Activated T-cell treated with anti-CD3 and anti-CD28 coated beads for 24 hours (primary cell): ENCODE data around the gene REPIN1.

Source experiments
- DNase-seq: peaks from one replicate; pipeline ENCODE4 v3.0.0-alpha.2; 2020; ENCODE audit warnings: low read depth

Gene REPIN1

DNA sequence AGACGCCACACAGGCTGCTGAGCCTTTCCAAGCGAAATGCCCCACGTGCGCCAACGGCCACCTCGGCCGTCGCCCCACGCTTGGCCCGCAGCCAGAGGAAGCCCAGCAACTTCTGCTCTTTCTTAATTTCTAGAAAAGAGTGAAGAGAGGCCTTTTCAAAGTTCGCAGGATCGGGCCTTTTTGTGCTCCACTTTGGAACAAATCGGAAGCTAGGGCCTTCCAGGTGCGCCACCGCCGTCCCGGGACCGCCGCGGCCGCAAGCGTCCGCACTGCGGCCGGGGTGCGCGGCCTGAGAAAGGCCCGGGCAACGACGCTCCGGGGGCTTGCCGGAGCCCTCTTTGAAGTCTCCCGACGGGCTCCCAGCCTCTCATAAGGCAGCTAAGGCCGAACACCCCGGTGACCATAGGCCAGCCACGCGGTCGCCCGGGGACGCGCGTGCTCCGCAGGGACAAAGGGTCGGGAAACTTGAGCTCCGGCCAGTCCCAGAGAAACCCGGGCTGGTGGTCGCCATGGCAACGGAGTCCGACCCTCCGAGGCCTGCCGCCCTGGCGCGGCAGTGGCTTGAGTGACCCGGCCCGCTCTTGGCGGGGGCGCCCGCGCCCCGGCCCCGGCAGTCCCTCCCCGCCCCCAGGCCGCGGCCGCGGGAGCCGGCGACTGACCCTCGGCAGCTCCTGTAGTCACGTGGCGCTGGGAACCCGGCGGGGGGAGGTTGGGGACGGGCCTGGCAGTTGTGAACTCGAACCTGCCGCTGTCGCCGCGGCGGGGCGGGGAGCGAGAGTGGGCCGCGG is at the start of gene REPIN1:
TSS of gene REPIN1 (plus strand) at position 727 of the 788 bp plus-strand sequence. CDS start 890 bp downstream, outside the sequence.
- peak; percentile 70 for DNase-seq

DNA sequence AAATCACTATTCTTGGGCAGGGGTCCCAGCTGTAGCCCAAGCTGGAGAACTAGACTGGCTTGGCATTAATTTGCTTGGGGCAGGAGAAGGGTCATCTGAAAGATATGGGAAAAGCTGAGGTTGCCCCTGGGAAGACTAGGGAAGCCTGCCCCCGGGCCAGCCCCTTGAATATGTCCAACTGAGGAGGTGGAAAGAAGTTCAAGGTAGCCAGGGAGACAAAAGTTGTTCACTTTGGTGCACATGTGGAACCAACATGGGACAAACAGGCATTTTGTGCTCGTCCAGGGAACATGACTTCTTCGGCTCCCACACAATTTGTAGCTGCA is 46.9 kb upstream of the REPIN1 start:
- no peak for DNase-seq

DNA sequence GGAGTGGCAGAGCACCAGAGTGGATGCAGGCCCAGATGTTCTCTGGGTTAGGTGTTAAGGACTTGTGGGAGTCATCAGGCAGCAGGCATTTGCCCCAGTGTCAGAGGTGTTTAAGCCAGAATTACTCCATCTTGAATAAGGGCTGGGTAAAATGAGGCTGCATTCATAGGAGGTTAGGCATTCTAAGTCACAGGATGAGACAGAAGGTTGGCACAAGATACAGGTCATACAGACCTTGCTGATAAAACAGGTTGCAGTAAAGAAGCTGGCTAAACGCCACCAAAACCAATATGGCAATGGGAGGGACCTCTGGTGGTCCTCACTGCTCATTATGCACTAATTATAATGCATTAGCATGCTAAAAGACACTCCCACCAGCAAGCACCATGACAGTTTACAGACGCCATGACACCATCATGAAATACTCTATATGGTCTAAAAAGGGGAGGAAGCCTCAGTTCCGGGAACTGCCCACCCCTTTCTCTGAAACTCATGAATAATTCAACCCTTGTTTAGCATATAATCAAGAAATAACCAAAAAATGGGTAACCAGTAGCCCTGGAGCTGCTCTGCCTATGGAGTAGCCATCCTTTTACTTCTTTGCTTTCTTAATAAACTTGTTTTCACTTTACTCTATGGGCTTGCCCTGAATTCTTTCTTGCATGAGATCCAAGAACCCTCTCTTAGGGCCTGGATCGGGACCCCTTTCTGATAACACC is 46.3 kb upstream of the REPIN1 start:
- DNase-seq: peak; percentile 39

DNA sequence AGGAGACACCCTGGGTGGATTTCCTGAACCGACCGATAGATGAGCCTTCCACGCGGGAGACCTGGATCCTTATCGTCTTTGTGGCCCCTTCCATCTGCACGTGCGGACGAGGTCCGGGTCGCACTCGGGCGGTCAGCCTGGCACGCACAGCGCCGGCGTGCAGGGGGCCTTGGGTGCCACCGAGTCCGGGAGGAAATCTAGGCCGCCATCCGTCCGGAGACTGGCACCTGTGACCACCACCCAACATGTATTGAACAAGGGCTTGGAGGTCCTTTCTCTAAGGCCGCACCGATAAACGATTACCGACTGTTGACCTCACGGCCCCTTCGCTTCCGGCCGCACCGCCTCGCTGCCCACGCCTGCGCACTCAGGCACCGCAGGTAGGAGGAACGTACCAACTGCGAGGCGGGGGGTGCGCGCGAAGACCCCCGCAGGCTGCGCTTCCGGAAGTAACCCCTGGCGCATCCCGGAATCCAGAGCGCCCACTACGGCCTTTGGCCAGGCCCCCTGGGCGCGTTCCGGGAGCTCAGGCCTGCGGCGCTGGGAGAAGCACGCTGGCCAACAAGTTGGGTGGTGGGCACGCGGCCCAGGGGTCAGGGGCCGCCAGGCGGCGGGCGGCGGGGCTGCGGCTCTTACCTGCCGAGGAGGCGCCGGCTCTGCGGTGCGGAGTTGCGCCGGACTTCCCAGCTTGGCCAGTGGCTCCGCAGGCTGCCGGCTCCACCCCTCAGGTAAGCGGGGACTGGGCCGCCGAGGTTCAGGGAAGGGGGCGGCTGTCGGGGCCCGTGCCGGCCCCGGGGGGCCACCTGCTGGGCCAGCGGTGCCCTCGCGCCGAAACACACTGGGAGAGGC is 45.6 kb upstream of the REPIN1 start, which contains the start of the genes ACTR3C and LRRC61:
TSS of gene ACTR3C (minus strand) at position 713 of the 849 bp plus-strand sequence. CDS start 28,249 bp downstream, outside the sequence.
TSS of gene LRRC61 (plus strand) at position 523 of the 849 bp plus-strand sequence. CDS start 13,507 bp downstream, outside the sequence.
- peak; percentile 61 for DNase-seq

DNA sequence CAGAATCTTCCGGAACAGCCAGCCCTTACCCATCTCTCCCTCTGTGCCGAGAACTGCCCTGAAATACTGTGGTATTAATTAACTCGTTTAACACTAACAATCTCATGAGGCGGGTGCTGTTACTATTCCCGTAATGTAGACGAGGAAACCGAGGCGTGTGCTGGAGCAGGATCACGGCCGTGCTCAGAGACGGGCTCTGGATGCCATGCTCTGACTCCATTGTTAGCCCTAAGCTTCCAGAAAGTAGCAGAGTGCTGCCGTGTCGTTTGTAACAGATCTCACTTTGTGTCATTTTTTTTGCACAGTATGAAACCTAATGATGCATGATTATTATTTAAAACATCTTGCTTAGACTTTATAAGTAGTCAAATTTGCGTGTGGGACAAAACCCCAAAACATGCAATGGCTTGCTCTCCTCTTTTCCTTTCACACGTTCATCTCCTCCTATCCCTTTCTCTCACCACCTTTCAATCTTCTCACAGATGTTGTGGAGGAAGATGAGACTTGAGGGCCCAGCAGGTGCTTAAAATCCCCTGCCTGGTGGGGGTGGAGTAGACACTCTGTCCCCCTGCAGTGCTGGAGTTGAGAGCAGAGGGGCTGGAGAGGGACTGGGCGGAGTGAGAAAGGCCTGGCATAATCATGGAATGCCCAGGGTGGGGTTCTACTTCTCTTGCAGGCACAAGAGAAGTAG is 44.8 kb upstream of the REPIN1 start:
- DNase-seq: no peak

DNA sequence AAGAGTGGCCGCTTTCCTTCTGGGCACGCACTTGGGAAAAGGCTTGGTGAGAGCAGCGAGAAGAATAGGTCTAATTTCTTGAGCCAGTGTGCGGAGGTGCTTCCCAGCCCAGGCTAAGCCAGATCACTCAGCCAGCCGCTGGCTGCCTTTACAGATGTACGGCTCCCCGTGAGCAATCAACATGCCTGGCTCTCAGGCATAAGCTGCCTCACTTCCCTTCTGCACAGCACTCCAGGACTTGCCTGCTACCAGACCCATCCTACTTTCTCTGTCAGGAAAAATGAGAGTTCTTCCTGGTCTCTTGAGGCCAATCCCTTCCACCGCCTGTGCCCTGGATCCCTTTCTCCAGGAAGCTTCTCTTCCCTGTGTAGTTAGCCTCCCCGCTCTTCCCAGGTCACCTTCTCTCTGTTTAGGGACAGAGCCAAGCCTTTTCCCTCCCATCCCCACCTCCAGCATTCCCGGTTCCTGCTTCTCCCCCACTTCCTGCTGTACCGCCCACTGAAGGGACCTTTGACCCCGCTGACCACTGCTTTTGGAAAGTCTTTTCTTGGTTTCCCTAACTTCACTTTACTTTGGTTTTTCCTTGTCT is 44.2 kb upstream of the REPIN1 start:
- no peak for DNase-seq

DNA sequence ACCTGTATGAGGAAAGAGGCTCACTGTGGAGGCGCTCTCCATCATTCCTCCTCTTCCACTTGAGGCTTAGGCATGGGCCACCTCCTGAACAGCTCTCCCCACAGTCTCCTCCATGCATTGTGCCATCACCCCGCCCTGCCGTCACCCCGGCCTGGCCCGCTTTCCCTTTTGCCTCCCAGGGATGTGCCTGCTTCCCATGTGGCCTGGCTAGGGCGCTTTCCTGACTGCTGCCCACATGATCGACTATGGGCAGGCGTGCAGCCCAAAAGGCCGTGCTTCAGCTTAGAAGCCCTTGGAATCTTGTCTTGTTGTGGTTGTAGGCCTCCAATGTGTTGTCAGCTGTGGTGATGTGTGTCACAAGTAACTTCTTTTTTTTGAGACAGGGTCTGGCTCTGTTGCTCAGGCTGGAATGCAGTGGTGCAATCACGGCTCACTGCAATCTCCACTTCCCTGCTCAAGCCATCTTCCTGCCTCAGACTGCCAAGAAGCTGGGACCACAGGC is 43.5 kb upstream of the REPIN1 start:
- DNase-seq: no peak

DNA sequence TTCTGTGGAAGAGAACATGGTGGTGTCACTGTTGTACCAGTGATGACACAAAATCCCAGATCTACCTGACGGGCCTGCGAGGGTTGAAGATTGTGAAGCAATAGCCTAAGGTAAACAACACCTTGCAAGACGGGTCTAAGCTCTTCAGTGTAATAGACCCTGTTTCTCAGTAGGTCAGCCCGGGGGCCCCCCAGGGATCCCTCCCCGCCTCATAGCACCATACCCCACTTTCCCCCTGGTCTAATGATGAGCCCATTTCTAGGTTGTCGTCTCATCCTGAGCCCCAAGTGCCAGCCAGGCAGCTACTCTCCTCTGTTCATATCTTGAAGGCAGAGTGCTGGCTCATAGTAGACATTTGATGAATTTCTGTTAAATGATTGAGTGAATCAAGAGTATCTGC is 42.7 kb upstream of the REPIN1 start:
- DNase-seq: no peak

DNA sequence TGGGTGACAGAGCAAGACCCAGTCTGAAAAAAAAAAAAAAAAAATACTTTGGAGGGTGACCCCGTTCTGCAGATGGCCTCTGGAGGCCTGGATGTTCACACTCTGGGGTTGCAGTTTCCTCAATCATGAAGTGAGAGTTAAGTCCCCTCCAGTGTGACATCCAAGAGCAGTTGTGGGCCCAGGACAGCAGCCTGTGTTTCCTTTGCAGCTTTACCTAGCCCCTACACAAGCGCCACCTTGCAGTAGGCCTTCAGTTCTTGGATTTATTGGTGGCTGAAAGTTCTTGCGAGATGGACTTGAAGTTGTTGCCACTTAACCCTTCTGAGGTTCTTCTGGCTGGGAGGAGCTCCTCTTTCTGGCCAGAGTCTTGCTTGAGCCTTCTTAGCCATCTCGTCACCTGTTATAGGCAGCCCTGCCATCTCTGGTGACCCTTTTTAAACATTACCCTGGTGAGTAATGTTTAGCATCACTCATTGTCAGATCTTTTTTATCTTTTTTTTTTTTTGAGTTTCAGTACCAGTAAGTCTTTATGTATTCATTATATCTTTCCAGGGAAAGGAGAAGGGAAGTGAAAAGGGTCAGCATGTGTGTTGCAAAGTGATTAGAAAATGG is 41.9 kb upstream of the REPIN1 start:
- DNase-seq: no peak

DNA sequence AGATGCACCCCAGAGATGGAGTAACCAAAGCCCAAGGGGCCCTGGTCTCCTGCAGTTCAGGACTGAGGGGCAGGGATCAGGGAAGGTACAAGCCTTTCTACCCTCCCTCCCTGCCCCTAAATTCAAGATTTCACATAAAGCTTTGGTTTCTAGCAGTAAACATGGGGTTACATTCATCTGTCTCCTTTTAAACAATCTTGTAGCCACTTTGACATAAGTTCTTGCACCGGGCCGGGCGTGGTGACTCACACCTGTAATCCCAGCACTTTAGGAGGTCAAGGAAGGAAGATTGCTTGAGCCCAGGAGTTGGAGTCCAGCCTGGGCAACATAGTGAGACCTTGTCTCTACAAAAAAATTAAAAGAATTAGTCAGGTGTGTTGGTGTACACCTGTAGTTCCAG is 41.3 kb upstream of the REPIN1 start:
- DNase-seq: no peak

DNA sequence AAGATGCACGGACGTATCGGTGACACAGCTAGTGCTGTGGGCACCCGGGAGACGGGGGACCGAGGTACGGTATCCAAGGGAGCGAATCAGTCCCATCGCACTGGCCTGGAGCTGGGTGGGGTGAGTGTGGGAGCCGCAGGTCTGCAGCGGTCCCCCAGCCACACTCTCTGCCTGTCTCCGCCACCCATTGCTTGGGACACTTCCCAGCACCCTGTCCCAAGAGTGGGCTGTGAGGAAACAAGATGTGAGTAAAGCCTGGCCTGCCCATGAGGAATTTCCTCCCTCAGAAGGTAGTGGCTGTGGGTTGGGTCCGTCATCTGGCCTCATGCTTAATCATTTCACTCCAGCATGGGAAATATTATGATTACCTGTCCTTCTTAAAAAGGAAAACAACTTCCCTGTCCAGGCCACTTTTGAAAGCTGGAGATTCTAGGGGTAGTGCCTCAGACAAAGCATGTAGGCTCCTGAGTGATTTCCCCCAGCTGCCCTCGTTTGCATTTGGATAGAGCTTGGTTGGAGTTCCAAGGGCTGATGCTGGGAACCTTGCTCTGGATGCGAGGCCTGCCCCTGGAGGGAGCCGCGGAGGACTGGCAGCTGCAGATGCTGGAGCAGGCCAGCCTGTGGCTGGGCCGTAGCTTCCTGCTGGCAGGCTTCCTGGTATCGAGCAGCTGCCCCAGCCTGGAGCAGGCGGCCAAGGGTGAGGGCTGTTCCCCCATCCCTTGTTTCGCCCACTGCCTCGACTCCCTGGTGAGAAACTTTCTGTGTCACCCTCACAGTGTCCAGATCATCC is 39.1 kb upstream of the REPIN1 start:
- no peak for DNase-seq

DNA sequence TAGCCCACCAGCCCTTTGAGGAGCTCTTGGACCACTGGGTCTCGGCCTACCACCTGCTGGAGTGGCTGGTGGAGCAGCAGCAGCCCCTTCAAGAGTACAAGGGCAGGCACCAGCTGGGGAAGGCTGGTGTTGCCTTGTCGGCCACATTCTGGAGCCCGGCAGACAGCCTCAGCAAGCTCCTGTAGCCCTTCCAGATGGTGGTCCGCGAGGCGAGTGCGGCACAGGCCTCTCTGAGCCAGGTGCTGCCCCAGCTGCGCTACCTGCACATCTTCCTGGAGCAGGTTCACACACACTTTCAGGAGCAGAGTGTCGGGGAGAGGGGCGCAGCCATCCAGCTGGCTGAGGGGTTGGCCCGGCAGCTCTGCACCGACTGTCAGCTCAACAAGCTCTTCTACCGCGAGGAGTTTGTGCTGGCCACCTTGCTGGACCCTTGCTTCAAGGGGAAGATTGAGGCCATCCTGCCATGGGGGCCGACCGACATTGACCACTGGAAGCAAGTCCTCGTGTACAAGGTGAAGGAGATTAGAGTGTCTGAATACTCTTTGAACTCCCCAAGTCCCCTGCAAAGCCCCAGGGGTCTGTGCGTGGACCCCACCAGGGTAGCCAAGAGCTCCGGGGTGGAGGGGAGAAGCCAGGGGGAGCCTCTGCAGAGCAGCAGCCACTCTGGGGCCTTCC is 38.3 kb upstream of the REPIN1 start:
- no peak for DNase-seq

DNA sequence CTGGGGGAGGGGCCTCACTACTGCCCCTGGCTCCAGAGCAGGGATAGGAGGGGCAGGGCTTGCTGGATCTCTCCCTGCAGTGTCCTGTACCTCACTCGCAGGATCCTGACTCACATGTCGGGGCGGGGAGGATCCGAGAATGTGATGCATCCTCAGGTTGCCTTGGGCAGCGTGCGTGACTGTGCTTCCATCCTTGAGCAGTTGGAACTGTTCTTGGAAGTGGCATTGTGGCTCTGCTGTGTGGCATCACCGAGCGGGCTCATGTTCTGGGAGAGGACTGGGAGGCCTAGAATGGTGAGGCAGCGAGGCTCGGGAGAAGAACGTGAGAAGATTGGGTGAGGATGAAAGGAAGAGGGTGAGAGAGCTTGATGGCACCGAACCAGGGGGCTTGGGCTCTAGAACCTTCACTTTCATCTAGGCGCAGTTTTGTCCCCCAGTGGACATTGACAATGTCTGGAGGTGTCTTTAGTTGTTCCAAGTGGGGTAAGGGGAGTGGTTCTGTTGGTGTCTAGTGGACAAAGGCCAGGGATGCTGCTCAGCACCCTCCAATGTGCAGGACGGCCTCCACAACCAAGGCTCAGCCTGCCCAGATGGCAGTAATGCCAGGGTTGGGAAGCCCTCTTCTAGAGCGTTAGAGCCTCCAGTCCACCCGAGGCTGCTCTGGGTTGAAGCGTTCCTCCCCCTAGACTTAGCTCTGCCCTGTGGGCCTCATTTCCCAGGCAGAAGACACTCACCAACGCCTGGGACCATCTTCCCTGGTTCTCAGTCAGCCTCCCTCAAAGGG is 35.6 kb upstream of the REPIN1 start:
- no peak for DNase-seq

DNA sequence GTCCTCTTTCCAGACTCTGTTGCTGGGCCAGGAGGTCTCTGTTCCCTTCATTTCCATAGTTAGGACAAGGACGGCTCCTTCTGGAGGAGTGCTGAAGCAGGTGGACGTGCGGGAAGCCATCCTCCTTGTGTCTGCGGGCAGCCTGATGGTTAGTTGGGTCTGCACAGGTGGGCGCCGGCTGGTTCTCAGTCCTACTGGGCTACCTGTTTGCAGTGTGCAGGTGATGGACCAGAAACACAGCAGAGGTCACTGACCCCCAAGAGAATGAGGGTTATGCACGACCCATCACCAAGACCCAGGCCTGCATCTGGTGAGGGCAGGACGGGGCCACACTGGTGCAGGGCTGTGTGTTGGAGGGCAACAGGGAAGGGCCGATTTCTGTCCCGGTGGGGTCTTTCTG is 35.0 kb upstream of the REPIN1 start:
- DNase-seq: no peak

DNA sequence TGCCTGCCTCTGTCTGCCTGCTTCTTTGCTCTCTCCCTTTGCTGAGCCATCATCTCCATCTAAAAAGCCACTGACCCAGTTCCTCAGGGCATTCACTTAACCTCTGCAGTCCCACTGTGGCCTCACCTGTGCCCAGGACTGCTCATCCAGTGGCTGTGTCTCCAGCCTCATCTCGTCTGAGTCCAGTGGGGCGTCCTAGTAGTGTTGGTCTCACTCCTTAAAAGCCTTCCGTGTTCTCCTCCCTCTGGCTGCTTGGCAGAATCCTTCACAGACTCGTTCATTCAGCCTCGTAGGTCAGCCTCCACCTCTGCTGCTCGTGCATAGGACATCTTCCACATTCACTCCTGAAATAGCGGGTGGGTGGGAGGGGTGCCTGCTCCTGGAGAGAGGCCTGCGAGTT is 34.5 kb upstream of the REPIN1 start:
- DNase-seq: no peak

DNA sequence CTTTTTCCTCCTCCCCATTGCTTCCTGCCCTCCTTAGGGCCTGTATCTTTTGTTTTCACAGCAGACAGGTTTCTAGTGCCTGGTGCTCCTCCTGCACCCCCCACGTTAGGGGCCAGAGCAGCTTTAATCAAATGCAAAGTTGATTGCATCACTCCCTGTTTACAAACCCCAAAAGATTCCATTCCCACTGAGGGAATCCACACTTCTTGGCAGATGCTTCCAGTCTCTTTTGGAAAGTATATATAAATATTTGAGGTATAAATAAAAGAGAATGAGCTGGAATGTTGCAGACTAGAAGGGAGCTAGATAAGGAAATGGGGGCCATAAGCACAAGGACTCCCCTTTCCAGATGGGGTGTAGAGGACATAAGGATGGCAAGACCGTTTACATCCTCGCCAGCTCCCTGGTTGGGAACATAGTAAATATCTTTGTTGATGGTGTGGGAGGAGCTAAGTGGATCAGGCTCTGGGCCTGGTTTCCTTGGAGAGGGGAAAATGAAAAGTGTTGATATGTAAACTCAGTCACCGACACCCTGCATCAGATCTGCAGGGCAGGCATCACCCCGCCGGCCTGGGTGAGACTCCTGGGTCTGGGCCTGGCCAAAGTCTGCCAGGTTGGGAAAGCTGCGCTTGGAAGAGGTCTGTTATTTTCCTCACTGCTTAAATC is 33.4 kb upstream of the REPIN1 start:
- DNase-seq: no peak

DNA sequence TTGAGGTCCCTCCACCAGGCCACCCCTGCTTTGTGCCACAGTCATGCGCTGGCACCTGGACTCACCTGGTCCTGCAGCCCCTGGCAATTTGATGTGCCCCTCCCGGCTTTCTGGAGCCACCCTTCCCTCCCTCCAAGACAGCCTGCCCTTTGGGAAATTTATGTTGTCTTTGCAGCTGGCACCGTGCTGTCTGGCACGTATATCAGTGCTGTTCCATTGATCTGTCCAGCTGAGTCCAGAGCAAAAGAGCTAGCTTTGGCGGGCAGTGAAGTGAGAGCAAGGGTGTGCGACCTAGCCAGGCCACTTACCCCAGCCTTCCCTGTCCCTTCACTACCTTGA is 32.9 kb upstream of the REPIN1 start:
- no peak for DNase-seq

DNA sequence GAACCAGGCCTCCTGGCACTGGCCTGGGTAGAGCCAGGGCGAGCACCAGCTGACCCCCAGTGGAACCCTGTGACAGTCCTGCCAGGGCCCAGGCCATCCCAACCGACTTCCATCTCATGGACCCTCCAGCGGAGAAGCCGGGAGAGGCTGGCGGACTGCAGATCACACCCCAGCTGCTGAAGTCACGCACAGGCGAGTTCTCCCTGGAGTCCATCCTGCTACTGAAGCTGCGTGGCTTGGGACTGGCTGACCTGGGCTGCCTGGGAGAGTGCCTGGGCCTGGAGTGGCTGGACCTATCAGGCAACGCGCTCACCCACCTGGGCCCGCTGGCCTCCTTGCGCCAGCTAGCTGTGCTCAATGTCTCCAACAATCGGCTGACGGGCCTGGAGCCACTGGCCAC is 31.9 kb upstream of the REPIN1 start:
- DNase-seq: no peak
